ENCODE data around the gene PDE1A. TPM values are rescaled to one million over a fixed set of nuclear protein-coding genes. Genes with fewer than 3 reads are reported as not detected.

PDE1A gene
- total RNA-seq, 4 donors from 2014 or later = 72.3 to 101 (median 85.7) TPM

GRCh38 chr2:182319556-182320505 lies 107.0 kb downstream of the PDE1A start:
- Histone ChIP-seq H3K36me3 (no peaks in the 10 kb centered on the region), H3K27me3 (no peaks in the 10 kb centered on the region), H3K9me3 (no peaks in the 10 kb centered on the region), H3K4me1 (peaks cover 41% of the 10 kb centered on the region in 2 donors), H3K27ac (peak overlapping the region in 2 of 3 donors; percentile 11 to 93), H3K4me3 (replicated peaks in 1 of 3) (no peak overlapping the region)
- WGBS, 2 donors = 85% methylated on average over 4 of the region's 4 CpGs
- intact Hi-C loops (cut with DNase I) = no loop called here
- no peak for TF ChIP-seq CTCF (IDR thresholded peaks at IDR 0.05)
- TF ChIP-seq POLR2A (IDR thresholded peaks at IDR 0.05) = no peak
- DNase-seq = no peak

GRCh38 chr2:182318466-182319220 lies 108.2 kb downstream of the PDE1A start:
- peak; percentile 11 to 35 for DNase-seq
- no peak overlapping the region for H3K27ac ChIP-seq
- H3K36me3 ChIP-seq = no peaks in the 10 kb centered on the region
- H3K9me3 ChIP-seq = no peaks in the 10 kb centered on the region
- no peak overlapping the region for H3K4me3 ChIP-seq (replicated peaks in 1 of 3)
- intact Hi-C loops (cut with DNase I) = no loop called here
- H3K4me1 ChIP-seq = peaks cover 32 to 33% of the 10 kb centered on the region in 2 donors
- WGBS, 2 donors = 91 to 93% methylated on average over 3 of the region's 3 CpGs
- no peak for TF ChIP-seq POLR2A (IDR thresholded peaks at IDR 0.05)
- no peak for TF ChIP-seq CTCF (IDR thresholded peaks at IDR 0.05)
- no peaks in the 10 kb centered on the region for H3K27me3 ChIP-seq

- intact Hi-C loops (cut with DNase I) = no loop called here
- Histone ChIP-seq H3K4me1 (peaks cover 24 to 26% of the 10 kb centered on the region in 2 donors), H3K36me3 (no peaks in the 10 kb centered on the region), H3K27me3 (no peaks in the 10 kb centered on the region), H3K27ac (no peak overlapping the region), H3K4me3 (replicated peaks in 1 of 3) (no peak overlapping the region), H3K9me3 (no peaks in the 10 kb centered on the region)
- no peak for DNase-seq
- WGBS, 2 donors = 78 to 84% methylated on average over 2 of the region's 2 CpGs
- TF ChIP-seq POLR2A (IDR thresholded peaks at IDR 0.05) = no peak
- TF ChIP-seq CTCF (IDR thresholded peaks at IDR 0.05) = no peak
Measured at GRCh38 chr2:182316950-182317349, 109.9 kb downstream of the PDE1A start.

- no peak overlapping the region for H3K4me3 ChIP-seq (replicated peaks in 1 of 3)
- WGBS, 2 donors = 85 to 89% methylated on average over 2 of the region's 2 CpGs
- no peak overlapping the region for H3K27ac ChIP-seq
- no peak for DNase-seq
- H3K27me3 ChIP-seq = no peaks in the 10 kb centered on the region
- H3K36me3 ChIP-seq = no peaks in the 10 kb centered on the region
- H3K4me1 ChIP-seq = peaks cover 19 to 43% of the 10 kb centered on the region in 2 donors
- TF ChIP-seq POLR2A (IDR thresholded peaks at IDR 0.05) (no peak), CTCF (IDR thresholded peaks at IDR 0.05) (no peak)
- intact Hi-C loops (cut with DNase I) = no loop called here
- H3K9me3 ChIP-seq = no peaks in the 10 kb centered on the region
Measured at GRCh38 chr2:182302972-182303371, 123.9 kb downstream of the PDE1A start.

Measured in thyroid gland (tissue), 4 donors.